ENCODE results near the gene CPNE5. TPM values are rescaled to one million over a fixed set of nuclear protein-coding genes. Genes with fewer than 3 reads are reported as not detected.

Gene CPNE5
- total RNA-seq, 1 experiment from 2014 or later, result not detected

GRCh38 chr6:36865835-36866234 is 26.6 kb upstream of the CPNE5 start:
- Histone ChIP-seq H3K9me3 (ENCODE audit: low read length) (no peaks in the 10 kb centered on the region), H3K9ac (ENCODE audit: low read length) (no peak overlapping the region), H3K27ac (ENCODE audit: low read length) (no peak overlapping the region), H3K9me2 (replicated peaks; ENCODE audit: low read length) (no peaks in the 10 kb centered on the region), H3K4me1 (ENCODE audit: insufficient read depth, low read length) (no peaks in the 10 kb centered on the region), H3K36me3 (ENCODE audit: low read depth, low read length) (peaks cover 54% of the 10 kb centered on the region), H2AFZ (ENCODE audit: low read length) (no peak overlapping the region), H3K4me2 (ENCODE audit: low read length) (no peak overlapping the region), H3K4me3 (ENCODE audit: low read length) (no peak overlapping the region), H4K20me1 (ENCODE audit: low read length) (no peaks in the 10 kb centered on the region), H3K27me3 (ENCODE audit: low read length) (no peaks in the 10 kb centered on the region), H3K79me2 (ENCODE audit: low read length) (peaks cover 72% of the 10 kb centered on the region), H3F3A (ENCODE audit: low read length, unreplicated experiment) (no peaks in the 10 kb centered on the region)
- POLR2A ChIA-PET (ENCODE audit: unreplicated experiment), result no interaction called here
- intact Hi-C loops (cut with micrococcal nuclease), result no loop called here
- no TSS peak for BruUV-seq (replicated peaks)
- TF ChIP-seq EZH2phosphoT487 (IDR thresholded peaks at IDR 0.05; ENCODE audit: borderline replicate concordance, low read length) (no peak), EZH2 (IDR thresholded peaks at IDR 0.05; ENCODE audit: low read length, unreplicated experiment) (no peak)
- TF ChIP-seq, protein P1, sequence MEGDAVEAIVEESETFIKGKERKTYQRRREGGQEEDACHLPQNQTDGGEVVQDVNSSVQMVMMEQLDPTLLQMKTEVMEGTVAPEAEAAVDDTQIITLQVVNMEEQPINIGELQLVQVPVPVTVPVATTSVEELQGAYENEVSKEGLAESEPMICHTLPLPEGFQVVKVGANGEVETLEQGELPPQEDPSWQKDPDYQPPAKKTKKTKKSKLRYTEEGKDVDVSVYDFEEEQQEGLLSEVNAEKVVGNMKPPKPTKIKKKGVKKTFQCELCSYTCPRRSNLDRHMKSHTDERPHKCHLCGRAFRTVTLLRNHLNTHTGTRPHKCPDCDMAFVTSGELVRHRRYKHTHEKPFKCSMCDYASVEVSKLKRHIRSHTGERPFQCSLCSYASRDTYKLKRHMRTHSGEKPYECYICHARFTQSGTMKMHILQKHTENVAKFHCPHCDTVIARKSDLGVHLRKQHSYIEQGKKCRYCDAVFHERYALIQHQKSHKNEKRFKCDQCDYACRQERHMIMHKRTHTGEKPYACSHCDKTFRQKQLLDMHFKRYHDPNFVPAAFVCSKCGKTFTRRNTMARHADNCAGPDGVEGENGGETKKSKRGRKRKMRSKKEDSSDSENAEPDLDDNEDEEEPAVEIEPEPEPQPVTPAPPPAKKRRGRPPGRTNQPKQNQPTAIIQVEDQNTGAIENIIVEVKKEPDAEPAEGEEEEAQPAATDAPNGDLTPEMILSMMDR (conservative IDR thresholded peaks at IDR 0.05; ENCODE audit: low read depth, low read length), result no peak
- CTCF ChIA-PET, result no interaction called here
- DNase-seq (no peak), ATAC-seq (no peak)

DNA sequence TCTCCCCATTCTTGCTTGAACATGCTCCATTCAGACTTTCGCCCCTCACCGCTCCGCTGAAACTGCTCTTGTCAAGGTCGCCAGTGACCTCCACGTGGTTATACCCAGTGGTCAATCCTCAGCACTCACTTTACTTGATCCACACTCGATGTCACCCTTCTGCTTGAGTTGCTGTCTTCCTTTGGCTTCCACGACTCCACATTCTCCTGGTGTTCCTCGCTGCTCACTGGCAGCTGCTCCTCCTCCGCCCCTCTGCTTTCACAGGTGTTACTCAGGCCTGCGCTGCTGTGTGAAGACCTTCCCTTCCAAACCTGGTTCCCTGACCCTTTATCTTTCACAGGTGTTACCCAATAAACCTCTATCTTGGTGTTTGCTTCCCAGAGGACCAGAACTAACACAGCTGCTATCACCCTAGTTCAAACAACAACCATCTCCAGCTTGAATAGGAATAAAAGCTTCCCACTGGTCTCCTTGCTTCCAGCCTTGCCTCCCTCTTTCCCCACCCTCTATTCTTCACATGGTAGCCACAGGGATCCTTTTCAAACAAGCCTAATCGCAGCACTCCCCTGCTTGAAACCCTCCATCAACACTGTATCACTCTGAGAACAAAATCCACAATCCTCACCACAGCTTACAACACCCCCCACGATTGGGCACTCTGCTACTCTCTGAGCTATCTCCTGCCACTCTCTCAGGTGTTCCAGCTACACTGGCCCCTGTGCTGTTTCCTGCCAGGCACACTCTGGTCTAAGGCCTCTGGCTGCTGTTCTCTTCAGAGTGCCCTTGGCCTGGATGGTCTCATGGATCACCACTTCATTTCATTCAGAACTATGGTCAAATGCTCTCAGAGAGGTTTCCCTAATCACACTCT is 24.7 kb upstream of the CPNE5 start:
- TF ChIP-seq EZH2 (IDR thresholded peaks at IDR 0.05; ENCODE audit: low read length, unreplicated experiment) (no peak), EZH2phosphoT487 (IDR thresholded peaks at IDR 0.05; ENCODE audit: borderline replicate concordance, low read length) (no peak)
- TF ChIP-seq, protein P1 (conservative IDR thresholded peaks at IDR 0.05; ENCODE audit: low read depth, low read length), result no peak
- Histone ChIP-seq H3F3A (ENCODE audit: low read length, unreplicated experiment) (no peaks in the 10 kb centered on the region), H3K9ac (ENCODE audit: low read length) (no peak overlapping the region), H3K79me2 (ENCODE audit: low read length) (peaks cover 73% of the 10 kb centered on the region), H3K4me3 (ENCODE audit: low read length) (no peak overlapping the region), H3K27ac (ENCODE audit: low read length) (no peak overlapping the region), H4K20me1 (ENCODE audit: low read length) (no peaks in the 10 kb centered on the region), H2AFZ (ENCODE audit: low read length) (no peak overlapping the region), H3K36me3 (ENCODE audit: low read depth, low read length) (peaks cover 44% of the 10 kb centered on the region), H3K4me1 (ENCODE audit: insufficient read depth, low read length) (no peaks in the 10 kb centered on the region), H3K9me3 (ENCODE audit: low read length) (no peaks in the 10 kb centered on the region), H3K27me3 (ENCODE audit: low read length) (no peaks in the 10 kb centered on the region), H3K4me2 (ENCODE audit: low read length) (no peak overlapping the region), H3K9me2 (replicated peaks; ENCODE audit: low read length) (no peaks in the 10 kb centered on the region)
- intact Hi-C loops (cut with micrococcal nuclease), result no loop called here
- POLR2A ChIA-PET (ENCODE audit: unreplicated experiment), result no interaction called here
- CTCF ChIA-PET, result no interaction called here
- BruUV-seq (replicated peaks), result no TSS peak
- DNase-seq, result no peak
- ATAC-seq, result no peak

DNA sequence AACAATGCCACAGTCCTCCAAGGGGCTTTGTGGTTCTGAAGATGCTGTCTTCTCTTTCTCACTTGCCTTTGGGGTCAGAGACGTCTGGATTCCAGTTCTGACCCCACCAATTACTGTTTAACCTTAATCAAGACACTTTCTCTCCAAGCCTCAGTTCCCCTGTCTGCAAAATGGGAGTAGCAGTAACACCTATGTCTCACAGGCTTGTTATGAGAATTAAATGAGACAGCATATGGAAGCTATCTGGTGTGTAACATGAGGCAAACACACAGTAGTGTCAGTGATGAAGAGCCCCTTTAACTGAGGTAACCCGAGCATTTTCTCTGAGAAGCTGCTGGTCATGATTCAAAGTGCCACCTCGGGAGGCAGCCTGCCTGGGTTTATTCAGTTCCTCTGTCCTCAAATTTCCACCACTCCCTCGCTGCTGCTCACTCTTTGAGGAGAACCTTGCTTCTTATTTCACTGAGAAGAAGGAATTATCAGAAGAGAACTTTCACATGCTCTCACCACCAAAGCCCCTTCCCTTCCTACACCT is 23.7 kb upstream of the CPNE5 start:
- no peak overlapping the region for H3K9ac ChIP-seq (ENCODE audit: low read length)
- ATAC-seq (no peak), DNase-seq (no peak)
- no peaks in the 10 kb centered on the region for H3F3A ChIP-seq (ENCODE audit: low read length, unreplicated experiment)
- peaks cover 74% of the 10 kb centered on the region for H3K79me2 ChIP-seq (ENCODE audit: low read length)
- H3K4me1 ChIP-seq (ENCODE audit: insufficient read depth, low read length), result no peaks in the 10 kb centered on the region
- H3K36me3 ChIP-seq (ENCODE audit: low read depth, low read length), result peaks cover 36% of the 10 kb centered on the region
- H3K4me3 ChIP-seq (ENCODE audit: low read length), result no peak overlapping the region
- TF ChIP-seq, protein P1 (conservative IDR thresholded peaks at IDR 0.05; ENCODE audit: low read depth, low read length), result no peak
- TF ChIP-seq EZH2phosphoT487 (IDR thresholded peaks at IDR 0.05; ENCODE audit: borderline replicate concordance, low read length) (no peak), EZH2 (IDR thresholded peaks at IDR 0.05; ENCODE audit: low read length, unreplicated experiment) (no peak)
- no peaks in the 10 kb centered on the region for H4K20me1 ChIP-seq (ENCODE audit: low read length)
- H3K9me2 ChIP-seq (replicated peaks; ENCODE audit: low read length), result no peaks in the 10 kb centered on the region
- no peaks in the 10 kb centered on the region for H3K9me3 ChIP-seq (ENCODE audit: low read length)
- ChIA-PET POLR2A (ENCODE audit: unreplicated experiment) (no interaction called here), CTCF (no interaction called here)
- BruUV-seq (replicated peaks), result no TSS peak
- H3K4me2 ChIP-seq (ENCODE audit: low read length), result no peak overlapping the region
- intact Hi-C loops (cut with micrococcal nuclease), result no loop called here
- no peaks in the 10 kb centered on the region for H3K27me3 ChIP-seq (ENCODE audit: low read length)
- H3K27ac ChIP-seq (ENCODE audit: low read length), result no peak overlapping the region
- H2AFZ ChIP-seq (ENCODE audit: low read length), result no peak overlapping the region
